Measurements from ENCODE around the gene ERAL1.

The ERAL1 gene

GRCh38 chr17:28880572-28880945 is 25.7 kb downstream of the ERAL1 start:
- Histone ChIP-seq H3K79me1 (ENCODE audit: low read length) (no peaks in the 10 kb centered on the region), H3K4me3 (ENCODE audit: low read length) (no peak overlapping the region), H3K27me3 (ENCODE audit: insufficient read depth, low read length, poor library complexity) (no peaks in the 10 kb centered on the region), H3K56ac (ENCODE audit: low read length) (no peak overlapping the region), H3K27ac (ENCODE audit: low read depth, low read length) (no peak overlapping the region), H3K79me2 (ENCODE audit: control insufficient read depth, insufficient read depth, low read length) (no peaks in the 10 kb centered on the region), H2BK120ac (ENCODE audit: low read depth, low read length) (no peak overlapping the region), H3K4ac (ENCODE audit: low read depth, low read length) (no peak overlapping the region), H3K18ac (ENCODE audit: low read length) (no peak overlapping the region), H2BK15ac (replicated peaks; ENCODE audit: low read depth) (no peak overlapping the region), H3K4me2 (ENCODE audit: low read length) (no peak overlapping the region), H3K23ac (ENCODE audit: low read length) (no peak overlapping the region), H3K9ac (ENCODE audit: low read length) (no peak overlapping the region), H2AK5ac (ENCODE audit: low read length) (no peak overlapping the region), H2BK5ac (ENCODE audit: low read length) (no peak overlapping the region), H4K5ac (ENCODE audit: low read length) (no peak overlapping the region), H3K36me3 (ENCODE audit: control insufficient read depth, insufficient read depth, low read length) (no peaks in the 10 kb centered on the region), H4K8ac (ENCODE audit: low read depth, low read length) (no peak overlapping the region), H3K4me1 (ENCODE audit: control insufficient read depth, low read depth, low read length) (peaks cover 3% of the 10 kb centered on the region)
- DNase-seq = no peak
- no CpG with 5 or more reads among the region's 10 CpGs for WGBS (ENCODE audit: extremely low coverage, insufficient coverage, low lambda C conversion rate)

- no peak overlapping the region for H3K4me2 ChIP-seq (ENCODE audit: low read length)
- H2BK5ac ChIP-seq (ENCODE audit: low read length) = no peak overlapping the region
- no peaks in the 10 kb centered on the region for H3K36me3 ChIP-seq (ENCODE audit: control insufficient read depth, insufficient read depth, low read length)
- no peak overlapping the region for H3K18ac ChIP-seq (ENCODE audit: low read length)
- no peak overlapping the region for H4K8ac ChIP-seq (ENCODE audit: low read depth, low read length)
- no peaks in the 10 kb centered on the region for H3K79me2 ChIP-seq (ENCODE audit: control insufficient read depth, insufficient read depth, low read length)
- H2BK15ac ChIP-seq (replicated peaks; ENCODE audit: low read depth) = no peak overlapping the region
- H3K79me1 ChIP-seq (ENCODE audit: low read length) = no peaks in the 10 kb centered on the region
- H3K56ac ChIP-seq (ENCODE audit: low read length) = no peak overlapping the region
- no peak overlapping the region for H3K9ac ChIP-seq (ENCODE audit: low read length)
- DNase-seq = no peak
- no peak overlapping the region for H2AK5ac ChIP-seq (ENCODE audit: low read length)
- H3K23ac ChIP-seq (ENCODE audit: low read length) = no peak overlapping the region
- WGBS (ENCODE audit: extremely low coverage, insufficient coverage, low lambda C conversion rate) = no CpG with 5 or more reads among the region's 17 CpGs
- H4K5ac ChIP-seq (ENCODE audit: low read length) = no peak overlapping the region
- no peak overlapping the region for H2BK120ac ChIP-seq (ENCODE audit: low read depth, low read length)
- no peaks in the 10 kb centered on the region for H3K27me3 ChIP-seq (ENCODE audit: insufficient read depth, low read length, poor library complexity)
- H3K4ac ChIP-seq (ENCODE audit: low read depth, low read length) = no peak overlapping the region
- H3K4me1 ChIP-seq (ENCODE audit: control insufficient read depth, low read depth, low read length) = no peaks in the 10 kb centered on the region
- H3K27ac ChIP-seq (ENCODE audit: low read depth, low read length) = no peak overlapping the region
- H3K4me3 ChIP-seq (ENCODE audit: low read length) = no peak overlapping the region
Observed at GRCh38 chr17:28881533-28882056, 26.8 kb downstream of the ERAL1 start.

- no peaks in the 10 kb centered on the region for H3K36me3 ChIP-seq (ENCODE audit: control insufficient read depth, insufficient read depth, low read length)
- no peak overlapping the region for H3K23ac ChIP-seq (ENCODE audit: low read length)
- H3K9ac ChIP-seq (ENCODE audit: low read length) = no peak overlapping the region
- H3K4me3 ChIP-seq (ENCODE audit: low read length) = no peak overlapping the region
- H3K56ac ChIP-seq (ENCODE audit: low read length) = no peak overlapping the region
- H3K4me2 ChIP-seq (ENCODE audit: low read length) = no peak overlapping the region
- H3K18ac ChIP-seq (ENCODE audit: low read length) = no peak overlapping the region
- H4K5ac ChIP-seq (ENCODE audit: low read length) = no peak overlapping the region
- H3K27me3 ChIP-seq (ENCODE audit: insufficient read depth, low read length, poor library complexity) = no peaks in the 10 kb centered on the region
- DNase-seq = no peak
- H2BK15ac ChIP-seq (replicated peaks; ENCODE audit: low read depth) = no peak overlapping the region
- no peaks in the 10 kb centered on the region for H3K4me1 ChIP-seq (ENCODE audit: control insufficient read depth, low read depth, low read length)
- H3K79me2 ChIP-seq (ENCODE audit: control insufficient read depth, insufficient read depth, low read length) = no peaks in the 10 kb centered on the region
- no CpG with 5 or more reads among the region's 18 CpGs for WGBS (ENCODE audit: extremely low coverage, insufficient coverage, low lambda C conversion rate)
- H4K8ac ChIP-seq (ENCODE audit: low read depth, low read length) = no peak overlapping the region
- H2BK120ac ChIP-seq (ENCODE audit: low read depth, low read length) = no peak overlapping the region
- H3K79me1 ChIP-seq (ENCODE audit: low read length) = no peaks in the 10 kb centered on the region
- H2BK5ac ChIP-seq (ENCODE audit: low read length) = no peak overlapping the region
- H2AK5ac ChIP-seq (ENCODE audit: low read length) = no peak overlapping the region
- H3K27ac ChIP-seq (ENCODE audit: low read depth, low read length) = no peak overlapping the region
- H3K4ac ChIP-seq (ENCODE audit: low read depth, low read length) = no peak overlapping the region
Observed at GRCh38 chr17:28882154-28882895, 27.5 kb downstream of the ERAL1 start.

- Histone ChIP-seq H3K9ac (ENCODE audit: low read length) (no peak overlapping the region), H3K4me2 (ENCODE audit: low read length) (no peak overlapping the region), H2BK15ac (replicated peaks; ENCODE audit: low read depth) (no peak overlapping the region), H3K79me2 (ENCODE audit: control insufficient read depth, insufficient read depth, low read length) (no peaks in the 10 kb centered on the region), H3K18ac (ENCODE audit: low read length) (no peak overlapping the region), H3K27ac (ENCODE audit: low read depth, low read length) (no peak overlapping the region), H3K23ac (ENCODE audit: low read length) (no peak overlapping the region), H3K4me1 (ENCODE audit: control insufficient read depth, low read depth, low read length) (no peaks in the 10 kb centered on the region), H2BK120ac (ENCODE audit: low read depth, low read length) (no peak overlapping the region), H3K36me3 (ENCODE audit: control insufficient read depth, insufficient read depth, low read length) (no peaks in the 10 kb centered on the region), H3K4ac (ENCODE audit: low read depth, low read length) (no peak overlapping the region), H4K5ac (ENCODE audit: low read length) (no peak overlapping the region), H2BK5ac (ENCODE audit: low read length) (no peak overlapping the region), H4K8ac (ENCODE audit: low read depth, low read length) (no peak overlapping the region), H3K56ac (ENCODE audit: low read length) (no peak overlapping the region), H3K27me3 (ENCODE audit: insufficient read depth, low read length, poor library complexity) (no peaks in the 10 kb centered on the region), H3K4me3 (ENCODE audit: low read length) (no peak overlapping the region), H3K79me1 (ENCODE audit: low read length) (no peaks in the 10 kb centered on the region), H2AK5ac (ENCODE audit: low read length) (no peak overlapping the region)
- DNase-seq = no peak
- WGBS (ENCODE audit: extremely low coverage, insufficient coverage, low lambda C conversion rate) = no CpG with 5 or more reads among the region's 27 CpGs
Observed at GRCh38 chr17:28883967-28884702, 29.3 kb downstream of the ERAL1 start.

DNA sequence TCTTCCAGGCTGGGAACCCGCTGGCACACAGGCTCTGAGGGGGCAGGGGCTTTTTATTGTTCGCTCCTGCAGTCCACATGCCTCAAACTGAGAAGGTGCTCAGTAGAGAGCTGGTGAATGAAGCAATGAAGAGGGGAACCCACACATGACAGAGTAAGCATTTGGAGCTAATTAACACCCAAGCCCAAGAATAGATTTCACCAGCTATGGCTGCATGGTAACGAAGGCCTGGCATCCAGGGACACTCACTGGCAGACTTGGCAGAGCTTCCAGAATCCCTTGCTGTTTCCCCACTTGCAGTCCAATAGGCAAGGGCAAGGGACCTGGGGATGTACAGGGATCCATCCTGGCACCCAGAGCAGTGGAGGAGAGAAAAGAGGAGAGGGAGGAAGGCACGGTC is 30.5 kb downstream of the ERAL1 start:
- no peak overlapping the region for H4K5ac ChIP-seq (ENCODE audit: low read length)
- no peak overlapping the region for H3K27ac ChIP-seq (ENCODE audit: low read depth, low read length)
- no CpG with 5 or more reads among the region's 4 CpGs for WGBS (ENCODE audit: extremely low coverage, insufficient coverage, low lambda C conversion rate)
- H3K23ac ChIP-seq (ENCODE audit: low read length) = no peak overlapping the region
- no peak for DNase-seq
- H3K56ac ChIP-seq (ENCODE audit: low read length) = no peak overlapping the region
- H4K8ac ChIP-seq (ENCODE audit: low read depth, low read length) = no peak overlapping the region
- no peaks in the 10 kb centered on the region for H3K36me3 ChIP-seq (ENCODE audit: control insufficient read depth, insufficient read depth, low read length)
- no peak overlapping the region for H3K4me2 ChIP-seq (ENCODE audit: low read length)
- no peak overlapping the region for H3K18ac ChIP-seq (ENCODE audit: low read length)
- no peak overlapping the region for H3K4ac ChIP-seq (ENCODE audit: low read depth, low read length)
- H2BK120ac ChIP-seq (ENCODE audit: low read depth, low read length) = no peak overlapping the region
- no peak overlapping the region for H2BK15ac ChIP-seq (replicated peaks; ENCODE audit: low read depth)
- no peak overlapping the region for H2AK5ac ChIP-seq (ENCODE audit: low read length)
- no peak overlapping the region for H3K9ac ChIP-seq (ENCODE audit: low read length)
- H3K79me2 ChIP-seq (ENCODE audit: control insufficient read depth, insufficient read depth, low read length) = no peaks in the 10 kb centered on the region
- no peak overlapping the region for H3K4me3 ChIP-seq (ENCODE audit: low read length)
- H3K4me1 ChIP-seq (ENCODE audit: control insufficient read depth, low read depth, low read length) = no peaks in the 10 kb centered on the region
- H2BK5ac ChIP-seq (ENCODE audit: low read length) = no peak overlapping the region
- no peaks in the 10 kb centered on the region for H3K27me3 ChIP-seq (ENCODE audit: insufficient read depth, low read length, poor library complexity)
- H3K79me1 ChIP-seq (ENCODE audit: low read length) = no peaks in the 10 kb centered on the region

Data from mesendoderm (in vitro differentiated cells).